GM19328 (cell line): ENCODE measurements around the gene TDRD6.
A peak's percentile ranks its signal among the peaks of the same experiment; 100 is the strongest.
"Not testable (repeated sequence)": the region's sequence is repeated elsewhere in the genome, so short reads cannot be mapped to it uniquely, and the experiment has no call there.

Experiments
- ATAC-seq: cut with Tn5 transposase; IDR thresholded peaks from one replicate; pipeline ENCODE4 v1.9.1; 2021; ENCODE audit warnings: mild to moderate bottlenecking, moderate library complexity; ENCODE audit not compliant: unreplicated experiment

The TDRD6 gene, protein sequence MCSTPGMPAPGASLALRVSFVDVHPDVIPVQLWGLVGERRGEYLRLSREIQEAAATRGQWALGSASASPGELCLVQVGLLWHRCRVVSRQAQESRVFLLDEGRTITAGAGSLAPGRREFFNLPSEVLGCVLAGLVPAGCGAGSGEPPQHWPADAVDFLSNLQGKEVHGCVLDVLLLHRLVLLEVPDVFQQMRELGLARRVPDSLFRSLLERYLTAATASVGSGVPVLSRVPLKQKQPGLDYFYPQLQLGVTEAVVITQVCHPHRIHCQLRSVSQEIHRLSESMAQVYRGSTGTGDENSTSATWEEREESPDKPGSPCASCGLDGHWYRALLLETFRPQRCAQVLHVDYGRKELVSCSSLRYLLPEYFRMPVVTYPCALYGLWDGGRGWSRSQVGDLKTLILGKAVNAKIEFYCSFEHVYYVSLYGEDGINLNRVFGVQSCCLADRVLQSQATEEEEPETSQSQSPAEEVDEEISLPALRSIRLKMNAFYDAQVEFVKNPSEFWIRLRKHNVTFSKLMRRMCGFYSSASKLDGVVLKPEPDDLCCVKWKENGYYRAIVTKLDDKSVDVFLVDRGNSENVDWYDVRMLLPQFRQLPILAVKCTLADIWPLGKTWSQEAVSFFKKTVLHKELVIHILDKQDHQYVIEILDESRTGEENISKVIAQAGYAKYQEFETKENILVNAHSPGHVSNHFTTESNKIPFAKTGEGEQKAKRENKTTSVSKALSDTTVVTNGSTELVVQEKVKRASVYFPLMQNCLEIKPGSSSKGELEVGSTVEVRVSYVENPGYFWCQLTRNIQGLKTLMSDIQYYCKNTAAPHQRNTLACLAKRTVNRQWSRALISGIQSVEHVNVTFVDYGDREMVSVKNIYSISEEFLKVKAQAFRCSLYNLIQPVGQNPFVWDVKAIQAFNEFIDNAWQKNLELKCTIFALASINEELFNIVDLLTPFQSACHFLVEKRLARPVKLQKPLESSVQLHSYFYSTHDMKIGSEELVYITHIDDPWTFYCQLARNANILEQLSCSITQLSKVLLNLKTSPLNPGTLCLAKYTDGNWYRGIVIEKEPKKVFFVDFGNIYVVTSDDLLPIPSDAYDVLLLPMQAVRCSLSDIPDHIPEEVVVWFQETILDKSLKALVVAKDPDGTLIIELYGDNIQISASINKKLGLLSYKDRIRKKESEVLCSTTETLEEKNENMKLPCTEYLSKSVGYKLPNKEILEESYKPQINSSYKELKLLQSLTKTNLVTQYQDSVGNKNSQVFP (N-terminal part only)

DNA sequence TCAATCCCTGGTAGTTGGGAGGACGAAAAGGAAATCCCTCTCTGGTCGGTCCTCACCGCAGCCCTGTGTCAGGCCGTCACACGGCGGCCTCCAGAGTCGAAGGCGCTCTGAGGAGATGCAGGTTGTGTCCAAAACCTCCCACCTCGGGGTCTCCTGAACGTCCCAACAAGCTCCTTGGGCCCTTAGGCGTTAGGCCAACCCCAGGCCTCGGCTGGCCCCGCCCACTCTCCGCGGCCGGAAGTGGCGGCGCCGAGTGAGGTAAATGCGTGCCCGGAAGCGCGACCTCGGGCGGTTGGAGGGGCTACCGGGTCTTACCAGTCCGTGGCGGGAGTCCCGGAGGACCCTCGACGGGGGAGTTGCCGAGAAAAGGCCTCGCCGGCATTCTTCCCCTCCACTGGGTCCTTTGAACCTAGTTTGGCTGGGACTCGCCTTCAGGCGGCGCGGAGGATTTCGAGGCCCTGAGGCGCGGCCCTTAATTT, at the start of gene TDRD6:
TDRD6 (plus strand) TSS at position 267 of the 479 bp plus-strand sequence. CDS start 244 bp downstream, outside the sequence.
- ATAC-seq: no peak

DNA sequence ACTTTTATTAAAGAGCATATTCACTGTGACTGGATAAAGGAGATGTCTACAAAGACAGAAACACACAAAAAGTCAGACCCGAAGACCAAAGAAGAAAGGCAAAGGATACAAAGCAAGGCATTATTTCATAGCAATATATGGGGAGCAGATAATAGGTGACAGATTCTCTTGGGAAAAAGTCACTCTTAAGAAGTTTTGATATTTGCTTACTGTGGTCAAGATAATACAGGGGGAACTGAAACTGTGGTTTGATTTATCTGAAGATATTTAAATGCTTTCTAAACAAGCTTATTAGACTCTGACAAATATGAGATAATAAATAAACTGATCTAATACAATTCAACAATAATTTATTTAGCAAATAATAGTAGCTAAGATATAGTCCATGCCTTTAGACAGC, 49.8 kb upstream of the TDRD6 start:
- no peak for ATAC-seq

DNA sequence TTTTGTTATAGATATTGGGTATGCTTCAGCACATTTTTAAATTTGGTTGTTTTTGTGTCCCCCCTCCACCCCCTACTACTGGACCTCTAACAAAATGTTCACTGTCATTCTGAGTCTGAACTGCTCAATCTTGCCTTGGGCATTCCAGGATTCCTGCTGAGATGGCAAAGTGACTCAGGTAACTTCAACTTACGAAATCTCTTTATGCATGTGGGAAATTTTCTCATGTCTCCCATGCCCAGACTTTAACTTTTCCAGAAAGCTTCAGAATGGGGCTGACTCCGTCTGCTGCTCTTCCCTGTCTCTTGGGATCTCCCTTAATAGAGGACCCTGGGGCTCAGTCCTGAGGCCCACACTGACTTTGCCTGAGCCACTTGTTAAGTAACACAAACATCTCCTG, 49.0 kb upstream of the TDRD6 start:
- ATAC-seq: no peak

DNA sequence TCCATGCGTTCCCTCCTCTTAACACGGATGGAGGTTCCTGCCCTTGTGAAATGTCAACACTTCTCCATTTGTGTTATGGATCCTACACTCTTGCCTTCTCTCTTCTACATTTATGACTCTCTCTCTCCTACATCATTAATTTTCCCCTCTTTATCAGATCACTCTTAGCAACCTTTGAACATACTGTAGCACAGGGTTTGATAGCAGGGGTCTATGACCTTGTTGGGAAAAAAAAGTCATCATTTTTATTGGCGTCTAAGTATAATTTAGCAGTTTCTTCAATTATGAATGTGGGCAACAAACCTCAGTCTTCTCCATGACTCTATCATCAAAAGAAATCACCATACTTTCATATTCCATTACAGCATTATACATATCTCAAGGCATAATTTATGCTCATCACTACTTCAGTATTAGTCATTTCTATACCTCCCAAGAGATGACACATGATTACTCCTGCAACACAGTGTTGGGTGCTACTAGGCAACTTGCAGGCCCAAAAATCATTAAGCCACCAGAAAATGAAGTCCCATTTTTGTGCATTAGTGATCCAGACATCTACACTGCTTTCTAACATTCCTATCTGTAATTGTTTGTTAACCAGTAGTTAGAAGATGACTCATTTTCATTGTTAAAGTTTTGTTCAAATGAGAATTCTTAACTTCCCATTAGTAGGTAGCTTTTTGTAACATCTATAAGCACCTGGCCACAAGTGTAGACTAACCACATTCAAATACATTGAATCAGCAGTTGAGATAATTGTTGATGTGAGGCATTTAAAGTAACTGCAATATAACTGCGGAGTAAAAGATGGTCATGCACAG, 44.5 kb upstream of the TDRD6 start:
- ATAC-seq: no peak

- ATAC-seq: no peak
Measured at GRCh38 chr6:46645265-46645664, 42.4 kb upstream of the TDRD6 start.

- ATAC-seq: not testable (repeated sequence)
Measured at GRCh38 chr6:46648108-46648507, 39.6 kb upstream of the TDRD6 start.

- no peak for ATAC-seq
Measured at GRCh38 chr6:46648869-46649492, 38.7 kb upstream of the TDRD6 start.

GRCh38 chr6:46651006-46651405, 36.7 kb upstream of the TDRD6 start:
- ATAC-seq: no peak

- no peak for ATAC-seq
Measured at GRCh38 chr6:46651816-46652215, 35.9 kb upstream of the TDRD6 start.

DNA sequence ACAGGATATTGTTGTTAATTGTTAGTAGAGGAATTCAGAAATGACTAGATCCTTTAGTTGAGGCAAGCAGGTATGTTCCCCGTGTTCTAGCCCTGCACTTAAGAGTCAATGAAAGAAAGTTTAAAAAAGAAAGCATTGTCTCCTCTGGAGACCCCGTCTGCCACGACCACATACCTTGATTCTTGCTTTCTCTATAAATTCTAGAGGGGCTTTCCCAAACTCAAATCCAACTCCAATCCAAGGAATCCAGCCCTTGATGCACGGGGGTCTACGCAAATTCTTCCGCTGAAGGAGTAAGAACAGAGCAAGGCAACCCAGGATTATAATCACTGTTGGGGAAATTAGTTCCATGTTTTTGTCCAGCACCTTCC, 35.5 kb upstream of the TDRD6 start:
- ATAC-seq: no peak

- peak; percentile 100 for ATAC-seq
Measured at GRCh38 chr6:46652603-46653438, 34.9 kb upstream of the TDRD6 start, which contains the start of the genes CYP39A1 and SLC25A27. Gene CYP39A1, minus strand, starts transcription at chr6:46652818. Its CDS starts 236 bp downstream, at chr6:46652582. Gene SLC25A27, plus strand, starts transcription at chr6:46652975. Its CDS starts 218 bp downstream, at chr6:46653193.

DNA sequence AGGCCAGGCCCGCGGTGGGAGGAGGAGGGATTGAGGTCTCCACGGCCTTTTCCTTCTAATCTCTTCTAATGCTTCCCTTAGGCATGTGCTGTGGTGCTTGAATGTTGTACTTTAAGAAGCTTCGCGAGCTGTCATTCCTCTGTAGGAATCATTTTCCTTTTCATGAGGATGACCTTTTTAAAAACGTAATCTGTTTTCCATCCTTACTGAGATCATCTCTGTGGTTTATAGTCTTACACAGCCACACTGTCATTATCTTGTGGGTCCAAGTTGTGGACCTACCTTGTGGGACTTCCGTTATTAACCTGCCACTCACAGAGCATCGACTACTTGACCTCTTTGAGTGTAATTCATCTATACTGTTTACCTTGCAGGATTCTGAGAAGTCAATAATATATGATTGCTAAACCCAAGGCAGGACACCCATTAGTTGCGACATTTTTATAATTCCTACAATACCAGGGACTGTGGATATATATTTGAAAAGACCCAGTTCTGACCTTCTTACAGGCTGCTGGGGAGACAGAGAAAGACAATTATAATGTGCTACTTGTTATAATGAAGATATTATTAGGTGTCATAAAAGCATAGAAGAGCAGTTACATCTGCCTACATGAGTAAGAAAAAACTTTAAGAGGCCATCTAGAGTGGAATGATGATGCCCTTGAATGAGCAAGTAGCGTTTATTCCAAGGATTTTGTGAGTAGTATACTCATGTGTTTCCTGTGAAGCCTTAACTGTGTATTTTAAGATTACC, 34.1 kb upstream of the TDRD6 start:
- no peak for ATAC-seq

GRCh38 chr6:46655803-46656202, 31.9 kb upstream of the TDRD6 start:
- ATAC-seq: no peak

GRCh38 chr6:46657642-46658041, 30.0 kb upstream of the TDRD6 start:
- ATAC-seq: no peak

- ATAC-seq: no peak
Measured at GRCh38 chr6:46661483-46661882, 26.2 kb upstream of the TDRD6 start.

- no peak for ATAC-seq
Measured at GRCh38 chr6:46667377-46667776, 20.3 kb upstream of the TDRD6 start.

DNA sequence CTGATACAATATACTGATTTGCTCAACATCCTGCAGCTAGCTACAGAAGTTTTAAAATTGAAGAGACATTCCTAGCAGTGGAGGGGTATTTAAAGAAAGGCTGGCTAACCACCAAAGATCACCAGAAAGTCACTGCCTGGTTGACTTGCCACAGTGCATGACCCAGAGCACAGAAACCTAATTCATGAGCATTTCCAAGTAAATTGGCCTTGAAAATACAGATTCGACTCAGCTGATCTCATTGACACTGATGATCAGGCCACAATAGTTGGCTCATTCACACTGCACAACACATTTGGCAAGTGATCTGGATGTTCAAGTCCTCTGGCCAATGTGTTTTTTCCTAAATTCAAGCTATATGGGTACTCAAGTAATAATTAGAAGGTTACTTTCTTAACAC, 13.3 kb upstream of the TDRD6 start:
- ATAC-seq: no peak
